Karpas-422 (cell line): Measurements from ENCODE around the gene IFNL4. TPM values are rescaled to one million over a fixed set of nuclear protein-coding genes. Genes with fewer than 3 reads are reported as not detected.

ENCODE experiments used
- DNase-seq: peaks from one replicate; pipeline ENCODE4 v3.0.0-alpha.2; 2015
- H2AFZ ChIP-seq: fragments of 200-600 bp; sonication (generic); 2 replicates; pipeline ENCODE4 v1.6.1; 2014; ENCODE audit warnings: antibody characterized with exemption, low read length, mixed read lengths
- H3K27ac ChIP-seq: fragments of 200-600 bp; sonication (generic); 2 replicates; pipeline ENCODE4 v1.5.1; 2014; ENCODE audit warnings: mild to moderate bottlenecking, low read length, moderate library complexity
- H3K27me3 ChIP-seq: fragments of 200-600 bp; sonication (generic); 2 replicates; pipeline ENCODE4 v1.6.1; 2014; ENCODE audit warnings: low read length, mixed read lengths
- H3K36me3 ChIP-seq: fragments of 200-600 bp; sonication (generic); 2 replicates; pipeline ENCODE4 v1.6.1; 2014; ENCODE audit warnings: low read length, mixed read lengths; ENCODE audit not compliant: insufficient read depth
- H3K4me1 ChIP-seq: fragments of 200-600 bp; sonication (generic); 2 replicates; pipeline ENCODE4 v1.6.1; 2014; ENCODE audit warnings: mild to moderate bottlenecking, low read length, mixed read lengths
- H3K4me2 ChIP-seq: fragments of 200-600 bp; sonication (generic); 2 replicates; pipeline ENCODE4 v1.6.1; 2014; ENCODE audit warnings: low read length, low read depth, mild to moderate bottlenecking; ENCODE audit not compliant: poor library complexity, severe bottlenecking
- H3K4me3 ChIP-seq: fragments of 200-600 bp; sonication (generic); 2 replicates; pipeline ENCODE4 v1.5.1; 2014; ENCODE audit warnings: mild to moderate bottlenecking, antibody characterized with exemption, low read length, mixed read lengths
- H3K79me2 ChIP-seq: fragments of 200-600 bp; sonication (generic); 2 replicates; pipeline ENCODE4 v1.6.1; 2014; ENCODE audit warnings: mild to moderate bottlenecking, low read length, mixed read lengths
- H3K9ac ChIP-seq: fragments of 200-600 bp; sonication (generic); 2 replicates; pipeline ENCODE4 v1.6.0; 2014; ENCODE audit warnings: low read length
- H3K9me2 ChIP-seq: fragments of 200-600 bp; sonication (generic), shearing (Covaris generic); replicated peaks from 2 replicates; pipeline ENCODE4 v1.6.0; 2014; ENCODE audit warnings: mild to moderate bottlenecking, low read length, moderate library complexity; ENCODE audit not compliant: insufficient read depth
- H3K9me3 ChIP-seq: fragments of 300-700, 200-600 bp; sonication (generic); 2 replicates; pipeline ENCODE4 v1.6.1; 2014; ENCODE audit warnings: low read length, mixed read lengths
- H4K20me1 ChIP-seq: fragments of 200-600 bp; sonication (generic); 2 replicates; pipeline ENCODE4 v1.6.1; 2014; ENCODE audit warnings: mild to moderate bottlenecking, antibody characterized with exemption, low read length, low read depth; ENCODE audit not compliant: insufficient read depth
- total RNA-seq: library from RNA; depleted of rRNA; stranded (reverse); fragments of >200 nt; shearing (Covaris generic); gene quantifications from 2 replicates; pipeline ENCODE4 v1.2.3, GENCODE V29; 2014; ENCODE audit warnings: low replicate concordance

IFNL4 gene
- total RNA-seq, 1 experiment from 2014 or later: not detected

DNA sequence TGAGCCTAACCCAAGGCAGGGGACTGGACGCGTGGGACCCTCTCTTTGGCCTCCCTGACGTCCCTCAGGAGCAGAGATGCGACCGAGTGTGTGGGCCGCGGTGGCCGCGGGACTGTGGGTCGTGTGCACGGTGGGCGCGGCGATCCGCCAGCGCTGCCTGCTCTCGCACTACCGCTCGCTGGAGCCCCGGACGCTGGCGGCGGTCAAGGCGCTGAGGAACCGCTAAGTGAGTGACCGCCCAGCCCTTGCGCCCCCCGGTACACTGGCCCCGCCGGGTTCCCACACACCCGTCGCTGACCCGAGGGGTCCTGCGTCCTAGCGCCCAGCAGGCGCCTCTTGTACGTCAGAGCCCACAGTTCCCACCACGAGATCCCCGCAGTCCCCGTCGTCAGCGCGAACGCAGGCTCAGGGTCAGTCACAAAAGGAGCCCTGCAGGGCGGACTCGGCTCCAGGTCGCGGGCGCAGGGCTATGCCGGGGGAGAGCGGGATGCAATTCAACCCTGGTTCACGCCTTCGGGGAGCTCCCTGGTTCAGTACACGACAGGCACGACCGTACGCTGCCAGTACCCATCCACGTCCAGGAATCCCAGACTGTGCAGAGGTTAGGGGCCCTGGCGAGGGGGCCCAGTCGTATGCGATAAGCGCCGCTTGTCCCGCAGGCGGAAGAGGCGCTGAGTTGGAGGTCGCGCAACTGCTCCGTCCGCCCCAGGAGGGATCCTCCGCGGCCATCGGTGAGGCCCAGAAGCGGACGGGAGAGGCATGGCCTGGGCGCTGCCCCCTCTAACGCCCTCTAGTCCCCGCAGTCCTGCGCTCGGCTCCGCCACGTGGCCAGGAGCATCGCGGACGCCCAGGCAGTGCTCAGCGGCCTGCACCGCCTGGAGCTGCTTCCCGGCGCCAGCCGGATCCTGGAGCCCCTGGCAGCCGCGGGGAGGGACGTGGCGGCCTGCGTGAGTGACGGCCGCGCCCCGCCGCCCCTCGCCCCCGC lies 15.9 kb upstream of the IFNL4 start:
- no peak for DNase-seq
- Histone ChIP-seq H3K9me2 (no peaks in the 10 kb centered on the region), H3K4me3 (no peak overlapping the region), H3K27me3 (no peaks in the 10 kb centered on the region), H3K27ac (no peak overlapping the region), H4K20me1 (no peaks in the 10 kb centered on the region), H3K36me3 (no peaks in the 10 kb centered on the region), H3K4me2 (no peak overlapping the region), H3K4me1 (no peaks in the 10 kb centered on the region), H3K9ac (no peak overlapping the region), H3K9me3 (no peaks in the 10 kb centered on the region), H3K79me2 (no peaks in the 10 kb centered on the region), H2AFZ (no peak overlapping the region)

DNA sequence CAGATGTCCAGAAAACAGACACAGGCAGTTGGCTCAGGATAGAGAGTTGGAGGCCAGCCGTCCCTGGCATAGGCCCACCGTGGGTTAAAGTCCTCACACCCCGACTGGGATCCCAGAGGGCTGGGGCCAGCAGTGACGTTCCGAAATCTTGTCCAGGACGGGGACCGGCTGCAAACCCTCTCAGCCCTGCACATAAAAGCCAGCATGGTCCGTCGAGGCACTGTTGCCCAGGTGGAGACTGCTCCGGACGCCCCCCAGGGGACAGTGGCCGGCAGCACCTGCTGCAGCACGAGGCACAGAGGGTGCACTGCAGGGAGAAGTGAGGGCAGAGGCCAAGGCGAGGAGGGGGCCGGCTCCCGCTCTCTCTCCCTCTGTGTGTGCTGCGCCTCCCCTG lies 15.3 kb upstream of the IFNL4 start:
- Histone ChIP-seq H3K9ac (no peak overlapping the region), H3K4me3 (no peak overlapping the region), H3K27ac (no peak overlapping the region), H3K79me2 (no peaks in the 10 kb centered on the region), H3K27me3 (no peaks in the 10 kb centered on the region), H3K9me2 (no peaks in the 10 kb centered on the region), H3K4me1 (no peaks in the 10 kb centered on the region), H3K36me3 (no peaks in the 10 kb centered on the region), H4K20me1 (no peaks in the 10 kb centered on the region), H3K9me3 (no peaks in the 10 kb centered on the region), H2AFZ (no peak overlapping the region), H3K4me2 (no peak overlapping the region)
- no peak for DNase-seq

DNA sequence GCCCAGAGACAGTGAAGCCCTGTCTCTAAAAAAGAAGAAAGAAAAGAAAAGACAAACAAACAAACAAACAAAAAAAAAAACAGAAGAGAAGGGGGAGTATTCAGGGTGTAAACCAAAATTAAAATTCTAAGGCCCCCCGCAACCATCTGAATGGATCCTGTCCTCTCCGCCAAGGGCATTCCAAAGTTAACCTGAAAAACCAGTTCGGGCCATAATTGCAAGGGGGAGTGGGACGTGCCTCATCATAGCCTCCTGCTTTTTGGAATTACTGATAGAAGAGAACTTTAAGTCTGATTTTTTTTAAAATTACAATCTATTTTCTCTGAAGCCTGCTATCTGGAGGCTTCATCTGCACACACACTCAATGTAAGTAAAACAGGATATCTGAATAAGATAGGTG lies 13.8 kb upstream of the IFNL4 start:
- Histone ChIP-seq H2AFZ (no peak overlapping the region), H3K4me1 (no peaks in the 10 kb centered on the region), H3K9me3 (no peaks in the 10 kb centered on the region), H3K79me2 (no peaks in the 10 kb centered on the region), H3K4me2 (no peak overlapping the region), H3K9me2 (no peaks in the 10 kb centered on the region), H3K9ac (no peak overlapping the region), H3K36me3 (no peaks in the 10 kb centered on the region), H3K27ac (no peak overlapping the region), H4K20me1 (no peaks in the 10 kb centered on the region), H3K4me3 (no peak overlapping the region), H3K27me3 (no peaks in the 10 kb centered on the region)
- DNase-seq: no peak

DNA sequence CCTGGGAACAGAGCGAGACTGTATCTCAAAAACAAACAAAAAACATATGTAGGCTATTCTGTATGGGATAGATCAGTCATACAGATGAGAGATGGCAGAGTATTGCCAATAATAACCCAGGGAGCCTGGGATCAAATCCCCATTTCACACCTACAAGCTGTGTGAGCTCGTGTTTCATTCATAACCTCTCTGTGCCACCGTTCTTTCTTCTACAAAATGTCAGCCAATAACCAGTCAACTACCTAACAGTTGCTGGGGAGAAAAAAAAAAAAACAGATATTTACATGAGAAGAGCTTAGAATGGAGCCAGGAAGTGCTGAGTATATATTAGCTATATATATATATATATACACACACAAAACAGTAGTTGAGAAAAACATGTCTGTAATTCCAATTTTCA lies 13.0 kb upstream of the IFNL4 start:
- H3K79me2 ChIP-seq: no peaks in the 10 kb centered on the region
- no peak overlapping the region for H3K9ac ChIP-seq

DNA sequence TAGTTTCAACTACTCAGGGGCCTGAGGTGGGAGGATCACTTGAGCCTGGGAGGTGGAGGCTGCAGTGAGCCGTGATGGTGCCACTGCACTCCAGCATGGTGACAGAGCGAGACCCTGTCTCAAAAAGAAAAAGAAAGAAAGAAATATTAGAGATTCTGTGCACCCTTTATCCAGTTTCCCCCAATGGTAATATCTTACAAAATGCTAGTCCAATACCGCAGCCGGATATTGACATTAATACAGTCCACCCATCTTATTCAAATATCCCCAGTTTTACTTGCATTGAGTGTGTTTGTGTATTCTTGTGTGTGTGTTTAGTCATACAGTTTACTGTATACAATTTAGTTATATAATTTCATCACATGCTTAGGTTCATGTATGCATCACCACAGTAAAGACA lies 8.6 kb upstream of the IFNL4 start:
- DNase-seq: no peak
- H3K4me2 ChIP-seq: no peak overlapping the region
- no peaks in the 10 kb centered on the region for H3K36me3 ChIP-seq
- no peaks in the 10 kb centered on the region for H4K20me1 ChIP-seq
- no peaks in the 10 kb centered on the region for H3K9me2 ChIP-seq
- H3K27ac ChIP-seq: no peak overlapping the region
- no peak overlapping the region for H2AFZ ChIP-seq
- H3K9me3 ChIP-seq: no peaks in the 10 kb centered on the region
- H3K79me2 ChIP-seq: no peaks in the 10 kb centered on the region
- H3K27me3 ChIP-seq: no peaks in the 10 kb centered on the region
- H3K4me3 ChIP-seq: no peak overlapping the region
- H3K9ac ChIP-seq: no peak overlapping the region
- no peaks in the 10 kb centered on the region for H3K4me1 ChIP-seq

More for the DNA sequence above, 13.0 kb upstream of the IFNL4 start:
- no peaks in the 10 kb centered on the region for H3K4me1 ChIP-seq
- H3K4me3 ChIP-seq: no peak overlapping the region
- H2AFZ ChIP-seq: no peak overlapping the region
- no peaks in the 10 kb centered on the region for H3K36me3 ChIP-seq
- no peak for DNase-seq
- no peaks in the 10 kb centered on the region for H4K20me1 ChIP-seq
- no peak overlapping the region for H3K4me2 ChIP-seq
- no peak overlapping the region for H3K27ac ChIP-seq
- no peaks in the 10 kb centered on the region for H3K27me3 ChIP-seq
- H3K9me3 ChIP-seq: no peaks in the 10 kb centered on the region
- H3K9me2 ChIP-seq: no peaks in the 10 kb centered on the region

DNA sequence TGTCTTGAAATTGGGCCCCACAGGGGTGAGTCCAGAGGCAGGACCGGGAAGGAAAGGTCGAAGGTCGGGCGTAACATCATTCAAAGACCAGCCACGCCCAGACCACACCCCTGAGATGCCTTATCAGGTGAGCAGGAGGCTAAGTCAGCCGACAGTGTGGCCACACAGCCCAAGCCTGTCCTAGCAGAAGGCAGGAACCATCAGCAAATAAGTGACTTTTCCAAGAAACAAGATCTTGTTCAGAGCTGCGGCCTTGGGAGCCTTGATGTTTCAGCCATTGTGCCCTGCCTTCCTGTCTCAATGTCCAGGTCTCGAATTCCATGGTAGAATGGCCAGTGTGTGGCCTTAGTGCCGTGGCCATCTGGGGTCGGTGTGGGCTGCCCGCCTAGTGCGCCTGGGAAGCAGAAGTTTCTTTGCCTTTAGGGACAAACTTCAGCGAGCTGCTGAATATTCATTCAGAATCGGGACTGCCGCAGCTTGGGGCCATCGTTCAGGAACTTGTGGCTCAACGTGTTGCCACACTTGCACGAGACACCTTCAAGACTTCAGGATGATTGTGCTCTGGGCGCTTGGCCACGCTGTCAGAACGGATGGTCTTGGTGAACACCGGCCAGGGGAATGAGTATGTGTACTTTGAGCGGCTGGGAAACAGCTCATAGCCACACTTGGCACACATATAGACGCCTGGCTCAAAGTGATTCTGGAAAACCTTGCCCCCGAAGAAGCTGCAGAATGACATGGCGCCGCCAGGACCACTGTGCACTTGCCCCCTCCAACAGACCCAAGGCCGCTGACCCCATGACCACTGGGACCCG lies 6.1 kb upstream of the IFNL4 start:
- H2AFZ ChIP-seq: no peak overlapping the region
- H4K20me1 ChIP-seq: no peaks in the 10 kb centered on the region
- no peaks in the 10 kb centered on the region for H3K9me2 ChIP-seq
- no peaks in the 10 kb centered on the region for H3K4me1 ChIP-seq
- H3K27ac ChIP-seq: no peak overlapping the region
- H3K27me3 ChIP-seq: no peaks in the 10 kb centered on the region
- no peak overlapping the region for H3K4me2 ChIP-seq
- H3K9me3 ChIP-seq: no peaks in the 10 kb centered on the region
- no peak for DNase-seq
- H3K36me3 ChIP-seq: no peaks in the 10 kb centered on the region
- no peak overlapping the region for H3K9ac ChIP-seq
- H3K4me3 ChIP-seq: no peak overlapping the region
- no peaks in the 10 kb centered on the region for H3K79me2 ChIP-seq

DNA sequence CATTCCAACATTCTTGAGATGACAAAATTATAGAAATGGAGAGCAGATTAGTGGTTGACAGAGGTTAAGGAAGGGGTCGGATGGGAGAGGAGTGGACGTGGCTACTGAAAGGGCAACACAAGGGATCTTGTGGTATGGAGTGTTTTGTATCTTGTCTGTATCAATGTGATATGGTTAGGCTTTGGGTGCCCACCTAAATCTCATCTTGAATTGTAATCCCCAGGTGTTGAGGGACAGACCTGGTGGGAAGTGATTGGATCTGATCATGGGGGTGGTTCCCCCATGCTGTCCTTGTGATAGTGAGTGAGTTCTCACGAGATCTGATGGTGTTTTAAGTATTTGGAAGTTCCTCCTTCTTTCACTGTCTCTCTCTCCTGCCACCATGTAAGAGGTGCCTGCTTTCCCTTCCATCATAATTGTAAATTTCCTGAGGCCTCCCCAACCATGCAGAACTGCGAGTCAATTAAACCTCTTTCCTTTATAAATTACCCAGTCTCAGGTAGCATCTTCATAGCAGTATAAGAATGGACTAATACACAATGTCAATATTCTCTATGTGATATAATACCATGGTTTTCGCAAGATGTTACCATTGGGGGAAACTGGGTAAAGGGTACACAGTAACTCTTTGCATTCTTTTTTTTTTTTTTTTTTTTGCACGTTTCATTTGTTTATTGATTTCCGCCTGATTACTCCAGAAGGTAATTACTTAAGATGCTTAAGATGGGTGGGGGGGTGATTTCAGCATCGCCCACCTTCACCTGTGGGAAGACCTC lies 4.9 kb upstream of the IFNL4 start:
- Histone ChIP-seq H3K9ac (no peak overlapping the region), H3K27me3 (no peaks in the 10 kb centered on the region)
- no peak for DNase-seq

DNA sequence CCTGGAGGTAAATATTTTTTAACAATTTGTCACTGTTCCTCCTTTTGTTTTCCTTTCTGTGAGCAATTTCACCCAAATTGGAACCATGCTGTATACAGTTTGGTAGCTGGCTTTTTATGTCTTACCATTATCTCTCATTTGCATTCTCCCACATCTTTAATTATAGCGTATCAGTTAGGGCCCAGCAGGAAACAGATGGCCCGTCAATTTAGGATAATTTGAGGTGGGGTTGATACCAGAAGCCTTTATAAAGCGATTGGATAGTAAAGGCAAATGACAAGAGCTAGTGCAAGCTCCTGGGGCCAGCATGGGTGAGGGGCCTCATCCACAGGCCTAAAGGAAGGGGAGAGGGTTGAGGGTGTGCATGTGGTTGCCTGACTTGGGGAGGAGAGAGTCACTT lies 3.8 kb upstream of the IFNL4 start:
- H2AFZ ChIP-seq: no peak overlapping the region
- no peak for DNase-seq
- no peaks in the 10 kb centered on the region for H3K9me2 ChIP-seq
- no peaks in the 10 kb centered on the region for H3K4me1 ChIP-seq
- H4K20me1 ChIP-seq: no peaks in the 10 kb centered on the region
- no peaks in the 10 kb centered on the region for H3K36me3 ChIP-seq
- H3K9ac ChIP-seq: no peak overlapping the region
- no peaks in the 10 kb centered on the region for H3K27me3 ChIP-seq
- H3K4me2 ChIP-seq: no peak overlapping the region
- no peak overlapping the region for H3K4me3 ChIP-seq
- H3K27ac ChIP-seq: no peak overlapping the region
- H3K9me3 ChIP-seq: no peaks in the 10 kb centered on the region
- no peaks in the 10 kb centered on the region for H3K79me2 ChIP-seq

More for the DNA sequence above, 4.9 kb upstream of the IFNL4 start:
- no peaks in the 10 kb centered on the region for H3K9me2 ChIP-seq
- H2AFZ ChIP-seq: no peak overlapping the region
- no peak overlapping the region for H3K4me3 ChIP-seq
- H3K9me3 ChIP-seq: no peaks in the 10 kb centered on the region
- H3K36me3 ChIP-seq: no peaks in the 10 kb centered on the region
- no peak overlapping the region for H3K27ac ChIP-seq
- H3K4me1 ChIP-seq: no peaks in the 10 kb centered on the region
- no peaks in the 10 kb centered on the region for H4K20me1 ChIP-seq
- no peaks in the 10 kb centered on the region for H3K79me2 ChIP-seq
- H3K4me2 ChIP-seq: no peak overlapping the region
